GM19324 (cell line): ENCODE results near the gene ATG16L1.

Experiments used
- ATAC-seq: cut with Tn5 transposase; IDR thresholded peaks from one replicate; pipeline ENCODE4 v1.9.1; 2021; ENCODE audit warnings: mild to moderate bottlenecking, moderate library complexity; ENCODE audit not compliant: unreplicated experiment, low FRiP score

The ATG16L1 gene

DNA sequence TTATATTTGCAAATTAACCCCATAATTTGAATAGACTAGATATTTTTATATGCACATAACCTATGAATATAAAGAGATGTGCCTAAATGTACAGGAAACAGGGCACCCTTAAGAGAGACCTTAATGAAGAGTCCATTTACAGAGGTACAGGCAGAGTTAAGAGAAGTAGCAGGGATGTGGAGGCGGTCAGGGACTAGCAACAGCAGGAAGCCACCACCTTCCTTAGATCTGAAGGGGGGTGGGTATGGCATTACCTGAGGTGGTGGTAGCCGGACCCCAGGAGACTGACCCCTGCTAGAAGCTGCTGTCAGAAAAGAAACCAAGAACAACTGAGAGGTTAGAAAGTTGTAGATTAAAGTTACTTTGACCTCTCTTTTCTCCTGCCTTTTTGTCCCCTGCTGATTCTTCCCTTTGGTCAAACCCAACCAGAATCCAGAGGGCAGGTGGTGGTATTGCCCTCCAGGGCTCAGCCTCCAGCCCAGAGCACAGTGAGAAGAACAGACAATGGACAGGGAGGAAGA lies 24.9 kb upstream of the ATG16L1 start:
- ATAC-seq: no peak

DNA sequence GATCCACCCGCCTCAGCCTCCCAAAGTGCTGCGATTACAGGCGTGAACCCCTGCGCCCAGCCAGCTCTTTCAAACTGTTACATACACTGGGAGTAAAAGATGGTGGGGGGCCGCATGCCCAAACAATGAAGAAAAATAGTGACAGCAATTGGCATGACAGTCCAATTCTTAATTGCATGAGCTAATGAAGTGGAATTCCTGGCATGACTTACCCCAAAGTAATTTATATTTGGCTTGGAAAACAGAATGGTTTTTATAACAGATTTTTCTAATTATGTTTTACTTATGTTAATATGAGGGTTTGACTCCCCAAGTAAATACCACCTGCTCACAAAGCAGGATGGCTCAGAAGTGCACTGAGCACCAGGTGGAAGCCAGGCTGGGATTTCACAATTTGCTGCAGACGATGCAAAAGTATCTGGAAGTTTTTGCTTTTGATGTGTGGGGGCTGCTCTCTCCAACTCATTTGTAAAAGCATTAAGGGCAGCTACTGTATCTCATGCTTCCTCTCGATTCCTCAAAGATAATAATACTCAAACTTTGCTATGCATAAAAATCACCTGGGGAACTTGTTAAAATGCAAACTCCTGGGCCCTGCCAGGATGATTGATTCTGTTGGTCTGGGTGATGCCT lies 24.0 kb upstream of the ATG16L1 start:
- ATAC-seq: no peak

DNA sequence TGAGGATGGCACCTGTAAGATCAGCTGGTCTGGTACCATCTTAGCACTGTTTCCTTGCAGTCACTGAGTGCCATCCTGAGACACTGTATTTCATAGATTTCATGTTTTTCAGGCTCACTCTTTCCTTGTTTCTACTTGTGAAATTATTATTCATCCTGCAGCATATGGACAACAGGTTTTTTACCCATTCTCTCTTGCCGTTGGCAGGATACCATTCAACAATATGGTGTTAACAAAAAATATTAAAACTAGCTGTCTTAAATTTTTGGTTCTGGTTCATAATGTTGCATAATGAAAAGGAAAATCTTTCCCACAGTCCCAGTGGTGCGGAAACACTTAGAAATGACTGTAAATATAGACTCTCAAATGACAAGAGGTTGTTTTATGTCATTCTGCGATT lies 23.1 kb upstream of the ATG16L1 start:
- no peak for ATAC-seq

DNA sequence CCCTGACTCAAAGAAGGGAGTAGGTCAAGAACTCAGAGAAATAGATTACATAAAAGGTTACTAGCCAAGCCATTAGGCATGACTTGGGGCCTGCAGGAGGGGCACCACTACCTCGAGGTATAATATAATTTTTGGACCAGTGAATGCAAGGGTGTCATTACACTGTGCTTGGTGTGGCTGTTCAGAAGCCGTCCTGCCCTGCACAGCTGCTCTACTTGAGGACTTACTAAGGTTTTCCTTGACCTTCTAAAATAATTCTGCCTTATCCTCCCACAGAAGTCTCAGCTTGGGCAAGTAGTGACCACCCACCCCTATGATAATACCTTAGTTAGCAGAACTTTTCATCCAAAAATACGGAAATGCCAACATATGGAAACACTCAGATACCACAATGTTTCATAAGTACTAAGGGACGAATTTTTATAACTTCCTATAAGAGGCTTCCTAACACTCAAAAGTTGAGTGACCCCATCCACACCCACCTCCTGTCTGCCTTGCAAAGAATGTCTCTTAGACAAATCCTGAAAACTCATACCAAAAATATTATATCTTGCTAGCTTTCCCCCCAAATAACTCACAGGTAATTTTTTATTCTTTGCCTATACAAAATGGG lies 17.7 kb upstream of the ATG16L1 start:
- no peak for ATAC-seq

DNA sequence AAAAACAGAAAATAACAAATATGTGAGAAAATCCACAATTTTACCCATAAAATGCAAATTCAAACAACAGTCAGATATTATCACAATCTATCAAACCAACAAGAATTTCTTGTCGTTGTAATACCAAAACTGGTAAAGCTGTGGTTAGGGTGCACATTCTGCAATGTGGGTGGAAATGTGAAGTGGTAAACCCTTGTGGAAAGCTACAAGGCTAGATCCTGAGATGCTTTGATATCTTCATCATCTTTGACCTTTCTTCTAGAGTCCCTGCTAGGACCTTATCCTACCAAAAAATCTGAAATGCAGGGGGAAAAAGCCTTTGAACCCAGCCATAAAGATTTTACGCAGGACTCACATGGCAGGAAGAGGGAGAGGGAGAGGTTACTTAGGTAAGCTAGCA lies 17.2 kb upstream of the ATG16L1 start:
- ATAC-seq: no peak

DNA sequence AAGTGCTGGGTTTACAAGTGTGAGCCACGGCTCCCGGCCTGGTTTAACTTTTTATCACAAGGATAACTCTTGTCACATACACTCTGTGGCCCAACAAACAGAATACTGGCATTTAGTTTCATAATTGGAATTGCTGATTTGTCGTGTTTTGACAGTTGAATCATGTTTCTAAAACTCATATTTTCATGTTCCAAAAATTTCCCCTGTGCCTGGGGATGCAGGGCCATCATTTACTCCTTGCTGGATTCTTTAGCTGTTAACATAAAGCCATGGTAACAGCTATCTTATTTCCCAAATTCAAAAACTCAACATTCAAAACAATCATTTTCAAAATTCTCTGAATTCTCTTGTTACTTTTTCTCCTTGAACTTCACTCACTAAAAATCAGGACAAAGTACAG lies 16.5 kb upstream of the ATG16L1 start:
- no peak for ATAC-seq

DNA sequence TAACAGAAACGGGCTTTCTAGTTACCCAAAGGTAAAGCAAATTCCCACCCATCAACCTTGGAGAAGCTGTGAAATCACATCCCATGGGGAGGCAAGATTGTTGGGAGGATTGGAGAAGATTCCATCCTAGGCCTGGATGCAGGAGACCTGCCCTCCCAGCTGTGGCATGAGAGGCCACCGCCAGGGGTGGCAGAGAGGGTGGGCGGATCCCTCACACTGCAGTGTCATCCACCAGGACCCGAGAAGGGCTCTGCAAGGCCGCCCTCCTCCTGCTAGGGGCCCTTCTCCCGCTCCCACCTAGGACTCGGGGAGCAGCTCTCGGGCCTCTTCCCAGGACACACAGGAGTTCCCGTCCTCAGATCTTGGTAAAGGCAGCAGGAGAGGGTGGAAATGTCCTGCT lies 15.5 kb upstream of the ATG16L1 start:
- ATAC-seq: no peak

DNA sequence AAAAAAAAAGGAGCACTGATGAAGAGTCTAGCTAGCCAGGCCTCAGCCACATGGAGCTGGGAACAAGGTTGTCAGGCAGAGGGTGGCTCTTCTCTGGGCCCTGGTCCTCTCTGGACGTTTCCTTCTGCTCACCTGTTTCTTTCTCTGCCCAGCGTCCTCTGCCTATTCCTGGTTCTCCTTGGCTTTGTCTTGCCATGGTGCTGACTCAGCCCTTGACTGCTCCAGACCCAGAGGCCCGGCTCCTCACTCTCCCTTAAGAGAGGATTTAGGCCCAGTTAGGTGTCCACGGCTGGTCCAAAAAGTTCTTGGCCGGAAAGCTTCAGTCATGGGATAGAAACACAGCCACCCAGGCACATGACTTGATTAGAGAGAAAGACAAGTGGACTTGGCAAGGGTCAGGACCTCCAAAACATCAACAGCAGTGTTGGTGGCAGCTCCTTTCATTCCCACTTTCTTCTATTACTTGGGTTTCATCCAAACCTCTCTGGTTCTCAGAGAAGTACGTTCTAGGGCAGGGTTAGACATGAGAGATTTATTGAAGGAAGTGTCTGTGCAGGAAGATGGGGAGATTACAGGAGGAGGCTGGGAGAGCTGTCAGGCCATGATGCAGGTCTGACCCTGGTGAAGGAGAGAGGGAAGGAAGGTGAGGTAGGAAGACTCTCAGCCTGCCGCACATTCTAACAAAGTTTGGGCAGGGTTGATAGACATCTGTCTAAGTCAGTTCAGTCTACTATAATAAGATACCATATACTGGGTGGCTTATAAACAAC lies 14.5 kb upstream of the ATG16L1 start:
- no peak for ATAC-seq

DNA sequence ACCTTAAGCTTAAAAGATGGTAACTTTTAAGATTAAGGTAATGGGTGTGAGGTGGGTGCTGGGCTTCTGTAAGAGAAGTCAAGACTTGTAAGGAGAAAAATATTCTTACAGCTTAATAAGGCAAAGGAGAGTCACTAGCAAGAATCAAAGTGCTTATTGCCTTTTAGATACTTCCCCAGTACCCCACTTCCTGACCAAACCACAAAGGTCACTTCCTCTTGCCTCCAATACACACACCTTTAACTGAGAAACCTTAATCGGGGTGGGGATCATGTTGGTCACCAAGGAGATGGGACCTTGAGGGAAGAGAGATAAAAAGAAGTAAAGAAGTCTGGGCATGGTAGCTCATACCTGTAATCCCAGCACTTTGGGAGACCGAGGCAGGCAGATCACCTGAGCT lies 10.6 kb upstream of the ATG16L1 start:
- no peak for ATAC-seq

DNA sequence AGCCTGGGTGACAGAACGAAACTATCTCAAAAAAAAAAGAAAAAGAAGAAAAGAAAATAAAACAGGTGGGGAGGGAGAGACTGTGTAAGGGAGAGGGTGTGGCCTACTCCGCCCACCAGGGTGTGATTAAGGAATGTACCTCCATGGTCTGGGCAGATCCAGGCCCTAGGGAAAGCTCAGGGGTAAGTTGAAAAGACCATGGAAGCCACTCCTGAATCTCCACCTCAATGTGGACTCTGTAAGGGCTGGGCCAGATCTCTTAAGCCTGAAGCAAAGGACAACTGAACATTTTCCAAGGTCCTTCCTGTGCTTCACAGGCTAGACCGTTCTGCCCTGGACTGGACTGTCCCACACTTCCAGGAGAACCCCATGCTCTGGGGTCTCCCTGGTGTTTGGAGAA lies 9.7 kb upstream of the ATG16L1 start:
- ATAC-seq: no peak

DNA sequence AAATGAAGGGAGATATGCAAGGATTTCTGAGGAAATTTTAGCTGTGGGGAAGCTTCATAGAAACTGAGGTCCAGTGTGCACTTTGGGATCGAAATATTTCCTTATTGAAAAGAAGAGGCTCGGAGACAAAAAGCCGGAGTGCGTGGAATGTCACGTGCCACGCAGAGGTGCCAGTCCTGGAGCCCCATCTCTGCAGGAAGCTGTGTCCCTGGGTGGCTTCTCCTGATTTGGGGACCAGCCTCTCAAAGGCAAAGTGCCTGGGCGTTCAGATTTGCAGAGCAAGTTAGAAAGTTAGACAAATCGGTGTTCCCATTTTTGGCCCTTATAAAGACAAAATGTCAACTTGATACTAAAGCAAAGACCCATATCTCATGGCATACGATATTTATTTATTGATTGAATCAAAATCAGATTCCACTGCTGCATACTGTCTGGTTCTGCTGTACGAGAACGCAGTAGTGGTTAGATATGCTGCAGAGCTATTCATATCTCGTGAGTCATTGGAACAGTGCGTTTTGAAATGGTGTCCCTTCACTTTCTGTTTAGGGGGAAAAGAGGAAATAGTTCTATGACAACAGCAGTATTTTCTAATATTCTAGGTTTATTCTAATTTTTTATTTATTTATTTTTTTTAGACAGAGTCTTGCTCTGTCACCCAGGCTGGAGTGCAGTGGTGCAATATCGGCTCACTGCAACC lies 9.1 kb upstream of the ATG16L1 start:
- no peak for ATAC-seq

DNA sequence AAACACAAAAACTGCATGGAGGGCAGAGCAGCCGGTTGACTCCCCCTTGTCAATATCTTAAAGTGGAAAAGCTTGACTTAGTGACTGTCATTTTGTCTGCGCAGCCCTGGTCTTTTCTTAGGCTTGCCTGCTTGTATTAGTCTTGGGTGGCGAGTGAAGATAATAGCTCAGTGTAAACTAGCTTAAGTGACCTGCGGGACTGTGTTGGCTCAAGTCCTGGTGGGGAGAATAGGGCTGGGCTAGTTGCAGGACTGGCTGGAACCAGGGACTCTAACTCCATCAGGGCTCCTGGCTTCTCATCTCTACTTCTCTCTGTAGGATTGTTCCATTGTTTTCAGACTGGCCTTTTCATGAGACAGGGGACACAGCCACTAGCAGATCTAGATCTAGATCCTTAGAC lies 8.1 kb upstream of the ATG16L1 start:
- no peak for ATAC-seq

DNA sequence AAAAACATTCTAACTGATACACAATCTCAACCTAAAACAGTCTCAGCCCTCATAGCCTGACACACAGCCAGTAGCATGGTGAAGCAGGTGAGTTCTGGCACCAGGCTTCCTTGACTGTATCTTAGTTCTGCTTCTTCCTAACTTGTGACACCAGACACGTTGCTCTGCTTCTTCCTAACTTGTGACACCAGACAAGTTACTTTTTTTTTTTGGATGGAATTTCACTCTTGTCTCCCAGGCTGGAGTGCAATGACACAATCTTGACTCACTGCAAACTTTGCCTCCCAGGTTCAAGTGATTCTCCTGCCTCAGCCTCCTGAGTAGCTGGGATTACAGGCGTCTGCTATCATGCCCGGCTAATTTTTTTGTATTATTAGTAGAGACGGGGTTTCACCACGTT lies 6.7 kb upstream of the ATG16L1 start:
- ATAC-seq: no peak

DNA sequence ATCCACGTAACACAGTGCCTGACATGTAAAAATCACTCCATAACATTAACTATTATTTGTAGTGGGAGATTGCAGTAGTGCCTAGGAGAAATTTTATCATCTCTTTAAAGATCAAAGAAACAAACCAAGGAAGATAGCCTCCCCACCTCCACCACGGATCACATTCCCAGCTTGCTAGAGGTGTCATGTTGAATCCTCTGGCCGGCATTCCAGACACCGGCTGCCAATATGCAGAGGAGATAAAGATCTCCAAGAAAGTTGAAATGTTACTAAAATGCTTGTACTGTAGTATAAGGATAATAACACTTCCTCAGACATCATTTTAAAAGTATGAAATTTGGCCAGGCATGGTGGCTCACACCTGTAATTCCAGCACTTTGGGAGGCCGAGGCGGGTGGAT lies 6.1 kb upstream of the ATG16L1 start:
- ATAC-seq: no peak

DNA sequence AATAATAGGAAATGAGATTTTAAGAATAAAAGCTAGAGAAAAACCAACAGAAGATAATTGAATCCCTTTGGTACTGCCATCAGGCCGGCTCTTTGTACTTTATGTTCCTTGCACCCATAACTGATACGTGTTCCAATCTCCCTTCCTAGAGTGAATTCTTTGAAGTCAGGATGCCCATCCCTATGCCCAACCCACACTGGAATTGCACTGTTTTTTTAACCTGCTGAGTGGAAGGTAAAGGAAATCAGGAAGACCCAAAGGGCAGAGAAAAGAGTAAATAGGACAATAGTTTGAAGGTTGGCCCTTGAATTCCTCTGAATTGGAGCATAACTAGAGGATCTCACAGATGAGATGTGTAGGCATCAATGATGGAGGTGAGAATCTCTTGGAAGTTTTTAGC lies 4.4 kb upstream of the ATG16L1 start:
- ATAC-seq: no peak

DNA sequence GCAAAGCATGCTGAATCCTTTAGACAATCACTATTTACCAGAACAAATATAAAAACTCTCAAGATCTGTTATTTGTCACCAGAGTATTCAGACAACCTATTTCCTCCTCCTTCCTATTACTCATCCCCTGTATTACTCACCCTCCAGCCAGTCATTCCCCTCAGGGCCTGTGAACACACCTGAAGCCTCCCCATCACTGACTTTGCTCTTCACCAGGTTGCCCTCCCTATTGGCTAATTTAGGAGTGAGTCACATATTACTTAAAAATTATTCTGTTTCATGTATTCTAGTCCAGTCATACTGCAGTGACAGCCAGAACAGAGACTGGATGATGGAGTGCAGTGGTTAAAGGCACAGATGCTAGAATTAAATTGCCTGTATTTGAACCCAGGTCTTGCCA lies 3.7 kb upstream of the ATG16L1 start:
- ATAC-seq: no peak

DNA sequence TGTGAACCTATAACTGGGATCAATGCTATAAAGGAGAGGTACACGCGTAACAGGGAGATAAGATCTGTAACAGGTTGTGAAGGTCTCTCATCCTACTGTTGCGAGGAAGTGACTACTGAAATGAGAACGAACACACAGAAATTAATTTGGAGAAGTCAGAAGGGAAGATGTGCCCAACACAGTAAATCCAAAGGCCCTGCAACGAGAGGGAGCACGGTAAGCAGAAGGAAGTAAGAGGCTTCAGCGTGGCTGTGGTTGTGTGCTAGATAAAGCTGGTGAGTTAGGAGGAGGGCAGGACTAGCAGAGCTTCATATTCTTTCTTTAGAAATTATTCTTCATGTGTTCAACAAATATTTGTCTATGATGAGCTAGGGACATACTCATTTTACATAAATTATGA lies 2.5 kb upstream of the ATG16L1 start:
- ATAC-seq: no peak

DNA sequence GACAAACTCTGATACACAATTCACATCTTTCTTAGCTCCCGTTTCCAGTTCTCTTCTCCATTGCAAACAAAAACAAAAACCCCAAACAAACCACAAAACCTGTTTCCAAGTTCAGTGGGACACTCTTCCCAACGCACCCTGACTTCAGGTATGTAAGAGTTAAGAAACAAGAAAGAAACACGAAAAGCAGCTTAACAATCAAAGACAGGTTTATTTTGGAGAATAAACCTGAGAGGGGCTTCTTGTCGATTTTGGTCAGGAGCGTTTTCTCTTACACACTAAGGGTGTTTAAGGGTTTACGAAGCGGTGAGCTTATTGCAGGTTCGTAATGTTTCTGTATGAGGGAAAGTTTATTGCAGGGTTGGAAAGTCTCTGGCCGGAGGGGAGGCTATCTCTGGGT lies 905 bp upstream of the ATG16L1 start:
- no peak for ATAC-seq

DNA sequence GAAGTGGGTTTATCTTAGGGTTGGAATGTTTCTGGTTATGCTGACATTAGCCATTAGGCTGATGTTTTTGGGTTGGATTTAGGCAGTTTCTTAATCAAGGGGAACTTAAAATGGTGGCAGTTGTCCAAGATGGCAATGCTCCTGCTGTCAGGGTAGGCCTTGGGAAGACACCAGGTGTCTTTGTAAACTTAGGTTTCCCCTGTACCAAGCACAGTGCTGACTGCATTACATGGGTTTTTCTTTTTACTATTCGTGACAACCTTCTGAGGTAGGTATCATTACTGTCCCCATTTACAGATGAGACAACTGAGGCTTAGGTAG lies 528 bp upstream of the ATG16L1 start:
- ATAC-seq: peak; percentile 14

DNA sequence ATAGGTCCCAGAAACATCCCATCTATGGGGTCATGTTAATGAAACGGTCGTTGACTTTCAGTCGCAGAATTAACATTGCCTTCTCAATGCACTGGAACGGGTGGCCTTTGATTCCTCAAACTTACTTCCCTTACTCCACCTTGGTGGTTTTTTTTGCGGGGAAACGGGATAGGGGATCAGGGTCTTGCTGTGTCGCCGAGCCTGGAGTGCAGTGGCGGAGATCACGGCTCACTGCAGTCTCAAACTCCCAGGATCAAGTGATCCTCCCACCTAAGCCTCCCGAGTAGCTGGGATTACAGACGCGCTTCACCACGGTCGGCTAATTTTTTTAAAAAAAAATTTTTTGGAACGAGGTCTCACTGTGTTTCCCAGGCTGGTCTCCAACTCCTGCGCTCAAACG lies 754 bp downstream of the ATG16L1 start:
- ATAC-seq: no peak

DNA sequence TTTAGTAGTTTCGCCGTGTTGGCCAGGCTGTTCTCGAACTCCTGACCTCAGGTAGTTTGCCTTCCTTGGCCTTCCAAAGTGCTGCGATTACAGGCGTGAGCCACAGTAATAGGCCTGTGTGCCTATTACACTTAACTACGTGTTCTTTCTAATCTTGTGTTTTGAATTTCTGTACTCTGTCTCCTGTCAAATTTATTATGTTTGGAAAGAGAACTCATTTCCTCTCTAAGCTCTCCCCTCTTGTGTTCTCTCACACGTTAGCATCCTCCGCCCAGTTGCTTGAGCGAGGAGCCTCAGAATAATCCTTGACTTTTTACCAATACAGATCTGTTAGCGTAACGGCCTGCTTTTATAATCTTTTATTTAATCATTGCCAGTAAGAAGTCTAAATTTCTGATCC lies 3.7 kb downstream of the ATG16L1 start:
- ATAC-seq: no peak
